ENCODE results near the gene CFAP61. TPM values are rescaled to one million over a fixed set of nuclear protein-coding genes. Genes with fewer than 3 reads are reported as not detected.
A peak's percentile ranks its signal among the peaks of the same experiment; 100 is the strongest.
"Not testable (repeated sequence)": the region's sequence is repeated elsewhere in the genome, so short reads cannot be mapped to it uniquely, and the experiment has no call there.

CFAP61 gene
- total RNA-seq, 1 experiment from 2014 or later: 0.16 TPM

GRCh38 chr20:20231528-20232298 lies 179.4 kb downstream of the CFAP61 start:
- DNase-seq (ENCODE audit: low spot score): no peak

GRCh38 chr20:20233041-20233514 lies 180.7 kb downstream of the CFAP61 start:
- peak; percentile 84 for DNase-seq (ENCODE audit: low spot score)

- no peak for DNase-seq (ENCODE audit: low spot score)
Observed at GRCh38 chr20:20235681-20236080, 183.3 kb downstream of the CFAP61 start.

GRCh38 chr20:20237093-20237959 lies 185.0 kb downstream of the CFAP61 start:
- DNase-seq (ENCODE audit: low spot score): peak; percentile 46

- DNase-seq (ENCODE audit: low spot score): no peak
Observed at GRCh38 chr20:20241976-20242375, 189.6 kb downstream of the CFAP61 start.

GRCh38 chr20:20244384-20244783 lies 192.1 kb downstream of the CFAP61 start:
- not testable (repeated sequence) for DNase-seq (ENCODE audit: low spot score)

GRCh38 chr20:20246996-20247633 lies 194.8 kb downstream of the CFAP61 start:
- no peak for DNase-seq (ENCODE audit: low spot score)

- DNase-seq (ENCODE audit: low spot score): no peak
Observed at GRCh38 chr20:20248620-20249200, 196.4 kb downstream of the CFAP61 start.

GRCh38 chr20:20251317-20251716 lies 199.0 kb downstream of the CFAP61 start:
- DNase-seq (ENCODE audit: low spot score): no peak

GRCh38 chr20:20251836-20252235 lies 199.5 kb downstream of the CFAP61 start:
- no peak for DNase-seq (ENCODE audit: low spot score)

- DNase-seq (ENCODE audit: low spot score): no peak
Observed at GRCh38 chr20:20253039-20253743, 200.9 kb downstream of the CFAP61 start.

- no peak for DNase-seq (ENCODE audit: low spot score)
Observed at GRCh38 chr20:20253744-20254330, 201.5 kb downstream of the CFAP61 start.

GRCh38 chr20:20255099-20255498 lies 202.8 kb downstream of the CFAP61 start:
- no peak for DNase-seq (ENCODE audit: low spot score)

- peak; percentile 16 for DNase-seq (ENCODE audit: low spot score)
Observed at GRCh38 chr20:20259533-20259932, 207.2 kb downstream of the CFAP61 start.

GRCh38 chr20:20261159-20261558 lies 208.8 kb downstream of the CFAP61 start:
- DNase-seq (ENCODE audit: low spot score): no peak

- no peak for DNase-seq (ENCODE audit: low spot score)
Observed at GRCh38 chr20:20265210-20265609, 212.9 kb downstream of the CFAP61 start.

- DNase-seq (ENCODE audit: low spot score): no peak
Observed at GRCh38 chr20:20266552-20266951, 214.2 kb downstream of the CFAP61 start.

GRCh38 chr20:20267685-20268370 lies 215.5 kb downstream of the CFAP61 start:
- peak; percentile 14 for DNase-seq (ENCODE audit: low spot score)

GRCh38 chr20:20271271-20271670 lies 218.9 kb downstream of the CFAP61 start:
- DNase-seq (ENCODE audit: low spot score): no peak

- DNase-seq (ENCODE audit: low spot score): no peak
Observed at GRCh38 chr20:20272686-20273085, 220.4 kb downstream of the CFAP61 start.

All from A172 (cell line).